Activated naive CD4-positive, alpha-beta T cell treated with Interleukin-2 at 50 U/mL for 16 hours (primary cell): ENCODE measurements around the gene EPB41.

Source experiments
- DNase-seq: peaks from one replicate; pipeline ENCODE4 v3.0.0-alpha.2; 2020

EPB41 gene

DNA sequence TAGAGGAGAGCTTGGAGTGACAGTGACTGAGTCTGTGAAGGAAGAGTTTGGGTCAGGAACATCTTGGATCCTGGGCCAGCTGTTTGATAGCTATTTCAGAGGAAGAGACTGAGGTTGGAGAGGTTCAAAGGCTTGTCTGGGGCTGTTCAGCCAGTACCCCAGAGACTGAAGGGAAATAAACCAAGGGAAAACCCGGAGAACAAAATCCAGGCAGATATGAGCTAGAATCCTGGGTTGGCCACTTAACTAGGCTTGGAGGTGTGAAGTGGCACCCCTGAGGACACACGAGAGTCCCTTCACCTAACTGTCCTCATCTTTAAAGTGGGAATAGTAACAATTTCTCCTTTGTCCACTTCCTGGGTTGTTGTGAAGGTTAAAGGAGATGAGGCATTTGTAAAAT is 23.1 kb upstream of the EPB41 start:
- no peak for DNase-seq

DNA sequence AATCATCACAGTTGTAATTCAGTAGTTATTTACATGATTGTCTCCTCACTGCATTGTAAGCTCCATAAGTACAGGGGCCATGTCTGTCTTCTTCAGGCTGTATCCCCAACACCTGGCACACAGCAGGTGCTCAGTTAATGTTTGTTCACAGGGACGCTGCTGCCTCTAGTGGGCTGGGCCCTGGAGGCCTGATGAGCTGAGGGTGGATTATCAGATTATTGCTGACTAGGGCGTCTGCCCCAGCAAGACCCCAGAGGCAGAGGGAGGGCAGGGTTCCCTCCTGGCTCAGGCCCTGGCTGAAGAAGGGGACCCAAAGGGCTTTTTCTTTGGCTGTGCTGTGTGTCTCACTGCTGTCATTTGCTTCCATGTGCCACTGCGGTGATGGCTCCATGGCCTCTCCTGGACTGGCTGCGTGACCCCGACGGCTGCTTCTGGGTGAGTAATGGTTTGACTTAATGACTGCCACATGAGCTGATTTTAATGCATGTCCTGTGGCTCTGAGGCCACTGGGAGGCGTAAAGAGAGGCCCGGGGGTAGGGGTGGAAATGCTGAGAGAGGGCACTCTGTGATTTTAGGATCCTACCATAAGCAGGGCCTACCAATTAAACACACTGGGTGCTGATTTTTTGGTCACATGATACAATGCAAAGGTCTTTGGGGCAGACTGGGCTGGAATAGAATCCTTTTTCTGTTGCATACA is 20.8 kb upstream of the EPB41 start:
- peak; percentile 21 for DNase-seq

DNA sequence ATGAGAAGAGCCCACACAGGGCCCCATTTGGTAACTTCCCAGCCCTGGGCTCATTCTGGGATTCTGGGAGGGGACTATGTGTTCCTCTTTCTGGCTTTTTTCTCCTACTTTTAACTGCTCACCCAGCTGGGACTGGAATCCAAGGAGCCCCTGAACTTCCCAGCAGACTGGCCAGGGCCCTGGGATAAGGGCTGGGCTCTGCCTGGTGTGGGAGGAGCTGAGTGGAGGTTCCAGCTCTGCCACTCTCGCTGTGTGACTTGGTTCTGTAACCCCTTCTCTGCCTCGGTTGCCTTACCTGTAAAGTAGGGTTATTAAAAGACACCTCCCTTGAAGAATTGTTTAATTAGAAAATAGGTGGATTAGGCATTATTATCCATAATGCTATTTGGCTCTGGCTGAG is 19.6 kb upstream of the EPB41 start:
- no peak for DNase-seq

DNA sequence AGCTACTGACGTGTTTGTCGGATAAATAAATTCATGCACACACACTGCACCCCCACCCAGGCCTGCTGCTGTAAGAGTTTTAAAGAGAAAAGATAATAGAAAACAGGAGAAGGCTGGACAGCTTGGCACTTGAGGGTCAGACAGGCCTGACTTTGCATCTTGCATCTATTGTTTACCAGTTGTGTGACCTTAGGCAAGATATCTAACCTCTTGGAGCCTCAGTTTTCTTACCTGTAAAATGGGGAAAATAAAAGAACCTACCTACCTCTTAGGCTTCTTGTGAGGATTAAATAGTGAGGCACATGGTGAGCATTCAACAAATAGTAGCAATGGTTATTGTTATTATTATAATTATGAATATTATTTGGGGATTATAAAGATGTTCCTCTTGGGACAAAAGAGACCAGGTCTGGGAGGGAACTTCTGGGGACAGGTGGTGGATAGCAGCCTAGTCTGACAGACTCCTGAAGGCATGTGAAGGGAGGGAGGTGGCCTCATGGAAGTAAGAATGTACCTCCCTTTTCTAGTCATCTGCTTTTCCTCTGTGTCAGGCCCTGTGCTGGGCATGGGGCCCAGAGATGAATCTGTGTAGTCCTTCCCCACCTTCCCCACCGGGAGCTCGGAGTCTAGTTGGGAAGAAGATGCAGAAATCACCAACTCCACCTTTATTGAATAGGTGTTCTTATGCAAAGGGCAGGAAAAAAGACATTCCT is 18.3 kb upstream of the EPB41 start:
- no peak for DNase-seq

DNA sequence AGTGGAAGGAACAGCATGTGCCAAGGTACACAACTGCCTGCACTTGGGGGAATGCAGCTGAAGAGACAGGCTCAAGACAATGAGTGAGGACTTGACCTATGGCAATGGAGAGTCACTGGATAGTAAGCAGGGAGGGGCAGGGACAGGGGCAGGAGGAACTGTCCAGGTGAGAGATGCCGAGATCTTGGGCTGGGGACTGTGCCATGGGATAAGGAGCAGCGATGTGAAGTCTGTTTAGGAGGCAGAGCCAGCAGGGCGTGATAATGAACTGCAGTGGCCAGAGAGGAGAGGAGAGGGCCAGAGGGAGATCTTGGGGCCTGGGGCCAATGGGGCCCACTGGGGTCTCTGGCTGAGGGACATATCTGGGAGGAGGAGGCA is 17.8 kb upstream of the EPB41 start:
- DNase-seq = no peak

DNA sequence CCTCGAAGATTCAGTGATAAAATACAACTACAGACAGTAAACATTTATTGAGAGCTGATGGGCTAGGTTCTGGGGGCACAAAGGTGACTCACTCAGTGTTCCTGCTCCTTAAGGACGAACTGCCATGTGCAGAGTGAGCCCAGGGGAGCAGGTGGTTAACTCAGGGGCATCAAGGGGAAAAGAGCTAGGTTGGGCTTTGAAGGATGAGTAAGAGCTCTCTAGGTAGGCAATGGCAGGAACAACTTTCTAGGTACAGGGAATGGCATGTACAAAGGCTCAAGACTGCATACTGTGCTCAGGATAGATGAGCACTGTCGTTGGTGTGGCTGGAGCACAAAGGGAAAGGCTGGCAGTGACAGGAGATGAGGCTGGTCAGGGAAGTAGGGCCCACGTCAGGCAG is 16.6 kb upstream of the EPB41 start:
- DNase-seq = no peak

DNA sequence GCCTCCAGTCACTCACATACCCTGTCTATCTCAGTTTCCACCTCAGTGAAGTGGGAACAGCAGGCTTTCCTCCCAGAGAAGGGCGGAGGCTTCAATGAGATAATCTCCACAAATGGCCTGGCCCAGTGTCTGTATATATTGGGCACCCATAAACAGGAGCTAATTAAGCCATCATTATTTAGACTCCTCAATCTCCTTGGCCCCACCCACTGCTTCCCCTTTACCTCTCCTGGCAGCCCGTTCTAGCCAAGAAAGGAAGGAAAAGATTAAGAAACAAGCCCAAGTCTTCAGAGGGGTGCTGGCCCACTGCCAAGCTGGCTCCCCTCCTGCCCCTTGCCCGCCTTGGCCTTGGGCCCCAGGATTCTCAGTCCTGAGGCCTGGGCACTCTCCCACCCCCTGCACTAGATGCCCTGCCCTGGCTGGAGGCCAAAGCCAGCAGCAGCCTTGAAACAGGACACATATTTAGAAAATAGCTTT is 15.9 kb upstream of the EPB41 start:
- no peak for DNase-seq

DNA sequence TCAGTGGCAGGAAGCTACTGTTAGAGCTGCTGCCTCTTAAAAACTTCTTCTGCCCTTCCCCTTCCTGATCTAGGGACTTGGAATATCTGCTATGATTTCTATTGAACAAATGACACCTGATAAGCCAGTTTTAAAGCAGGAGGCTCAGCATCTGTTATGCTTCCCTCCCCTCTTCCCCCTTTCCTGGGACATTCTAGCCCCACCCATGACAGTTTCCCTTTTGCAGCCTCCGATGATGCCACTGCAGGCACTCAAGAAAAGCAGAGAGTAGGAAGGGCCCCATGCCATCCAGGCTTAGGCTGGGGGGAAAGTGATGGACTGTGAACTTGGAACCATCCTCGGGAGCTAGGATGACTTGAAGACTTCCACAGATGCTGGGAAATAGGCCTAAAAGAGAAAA is 15.1 kb upstream of the EPB41 start:
- DNase-seq = no peak

DNA sequence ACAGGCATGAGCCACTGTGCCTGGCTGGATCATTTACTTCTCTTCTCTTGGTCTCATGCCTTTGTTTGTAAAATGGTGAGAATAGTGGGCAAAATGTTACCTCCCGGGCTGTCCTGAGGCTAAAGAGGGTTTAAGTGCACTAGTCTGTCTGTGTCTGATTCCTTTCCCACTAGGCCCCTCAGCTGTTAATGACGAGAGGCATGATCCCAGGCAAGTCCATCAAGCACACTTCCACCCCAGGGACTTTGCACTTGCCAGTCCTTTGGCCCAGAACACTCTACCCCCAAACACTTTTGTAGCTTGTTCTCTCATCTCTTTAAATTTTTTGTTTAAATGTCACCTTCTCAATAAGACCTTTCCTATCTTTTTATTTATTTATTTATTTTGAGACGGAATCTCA is 13.8 kb upstream of the EPB41 start:
- DNase-seq = no peak

DNA sequence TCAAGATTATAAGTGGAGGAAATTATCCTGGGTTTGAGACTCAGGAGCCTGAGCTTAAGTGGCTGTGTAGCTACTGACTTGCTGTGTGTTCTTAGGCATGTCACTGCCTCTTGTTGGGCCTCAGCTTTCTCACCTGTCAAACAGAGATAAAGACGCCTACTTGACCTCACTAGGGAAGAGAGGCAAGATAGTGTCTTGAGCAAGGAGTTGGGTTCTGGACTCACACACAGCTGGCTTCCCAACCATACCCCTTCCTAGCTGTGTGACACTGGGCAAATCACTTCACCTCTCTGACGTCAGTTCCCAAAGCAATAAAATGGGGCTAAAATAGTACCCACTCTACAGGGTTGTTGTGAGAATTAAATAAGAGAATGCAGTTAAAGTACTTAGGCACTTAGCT is 11.6 kb upstream of the EPB41 start:
- no peak for DNase-seq

DNA sequence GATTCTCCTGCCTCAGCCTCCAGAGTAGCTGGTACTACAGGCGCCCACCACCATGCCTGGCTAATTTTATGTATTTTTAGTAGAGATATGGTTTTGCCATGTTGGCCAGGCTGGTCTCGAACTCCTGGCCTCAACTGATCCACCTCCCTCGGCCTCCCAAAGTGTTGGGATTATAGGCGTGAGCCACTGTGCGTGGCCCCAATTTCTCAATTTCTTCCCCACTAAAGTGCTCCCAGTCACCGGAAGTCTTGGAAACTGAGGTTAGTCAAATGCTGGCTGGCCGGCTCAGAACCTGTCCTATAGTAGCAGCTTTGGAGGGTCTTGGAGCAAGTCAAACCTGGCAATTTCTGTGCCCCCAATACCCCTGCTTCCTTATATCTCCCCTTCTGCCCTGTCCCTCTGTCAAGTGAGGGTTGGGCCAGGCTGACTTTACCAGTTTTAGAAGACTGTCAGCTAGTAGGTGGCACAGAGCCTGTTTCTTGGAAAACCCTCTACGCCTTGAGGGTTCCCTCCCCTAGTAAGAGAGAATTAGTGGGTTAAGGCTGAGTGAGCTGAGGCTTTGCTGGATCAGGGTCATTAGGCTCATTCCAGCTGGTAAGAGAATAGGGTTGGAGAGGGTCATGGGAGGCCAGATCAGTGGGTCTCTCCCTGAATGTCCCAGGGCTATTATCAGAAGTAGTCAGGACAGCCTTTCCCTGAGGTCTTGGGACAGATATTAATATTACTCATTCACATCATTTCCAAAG is 8.3 kb upstream of the EPB41 start:
- DNase-seq = no peak

DNA sequence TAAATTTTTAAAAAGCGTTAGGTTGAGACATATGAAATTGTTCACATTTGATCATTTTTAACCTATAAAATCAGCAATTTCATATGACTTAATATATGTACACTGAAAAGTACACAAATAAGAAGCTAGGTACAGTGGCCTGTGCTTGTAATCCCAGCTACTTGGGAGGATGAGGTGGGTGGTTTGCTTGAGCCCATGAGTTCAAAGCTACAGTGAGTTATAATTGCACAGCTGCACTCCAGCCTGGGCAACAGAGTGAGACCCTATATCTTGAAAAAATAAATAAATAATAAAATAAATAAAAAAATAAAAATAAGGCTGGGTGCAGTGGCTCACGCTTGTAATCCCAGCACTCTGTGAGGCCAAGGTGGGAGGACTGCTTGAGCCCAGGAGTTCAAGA is 5.2 kb upstream of the EPB41 start:
- DNase-seq = no peak

DNA sequence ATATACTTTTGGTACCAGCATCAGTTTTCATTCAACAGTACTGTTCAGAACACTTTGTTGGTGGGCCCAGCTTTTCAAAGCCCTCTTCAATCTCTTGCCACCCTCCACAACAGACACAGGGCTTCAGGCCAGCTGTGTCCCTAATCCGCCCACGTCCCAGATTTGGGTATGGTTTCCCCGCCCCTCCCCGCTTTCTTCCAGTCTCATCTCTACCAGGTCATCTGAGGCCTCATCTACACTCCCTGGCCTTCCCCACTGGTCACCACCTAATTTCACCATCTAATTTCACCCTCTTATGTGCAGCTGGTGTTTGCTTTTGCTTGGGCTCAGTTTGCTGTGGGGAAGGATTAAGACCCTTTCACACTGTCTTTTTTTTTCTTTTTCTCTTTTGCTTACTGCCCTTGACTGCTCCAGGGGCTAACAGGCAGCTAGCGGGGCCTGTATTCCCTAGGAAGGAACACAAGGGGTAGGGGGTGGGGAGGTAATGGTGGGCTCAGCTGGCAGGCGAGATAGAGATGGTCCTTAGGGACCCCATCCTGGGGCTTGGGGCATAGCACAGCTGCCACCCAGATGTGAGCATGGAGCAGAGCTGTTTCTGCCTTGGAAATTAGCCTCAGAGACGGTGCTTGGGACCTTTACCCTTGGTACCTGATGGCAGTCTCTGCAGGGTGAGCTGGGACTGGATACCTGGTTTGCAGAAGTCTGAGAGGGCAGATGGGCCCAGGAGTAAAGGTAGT is 3.8 kb upstream of the EPB41 start:
- DNase-seq = no peak

DNA sequence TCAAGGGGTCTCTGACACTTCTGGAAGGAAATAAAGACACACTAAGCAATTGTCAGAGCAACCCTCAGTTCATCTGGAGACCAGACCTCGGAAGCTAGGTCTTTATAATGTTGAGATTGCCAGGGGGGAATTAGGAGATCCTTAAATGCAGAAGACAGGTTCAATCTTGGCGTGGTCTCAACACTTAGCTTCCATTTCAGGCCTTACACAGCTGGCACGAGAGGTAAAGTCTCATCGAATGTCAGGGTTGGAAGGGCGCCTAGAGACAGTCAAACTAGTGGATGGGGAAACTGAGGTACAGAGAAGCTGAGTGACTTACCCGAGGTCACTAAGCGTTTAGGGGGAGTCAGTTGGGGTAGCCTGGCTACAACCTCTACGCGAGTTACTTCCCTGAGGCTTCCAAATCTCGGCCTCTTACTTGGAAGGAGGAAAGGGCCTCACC is 562 bp upstream of the EPB41 start:
- DNase-seq = no peak

DNA sequence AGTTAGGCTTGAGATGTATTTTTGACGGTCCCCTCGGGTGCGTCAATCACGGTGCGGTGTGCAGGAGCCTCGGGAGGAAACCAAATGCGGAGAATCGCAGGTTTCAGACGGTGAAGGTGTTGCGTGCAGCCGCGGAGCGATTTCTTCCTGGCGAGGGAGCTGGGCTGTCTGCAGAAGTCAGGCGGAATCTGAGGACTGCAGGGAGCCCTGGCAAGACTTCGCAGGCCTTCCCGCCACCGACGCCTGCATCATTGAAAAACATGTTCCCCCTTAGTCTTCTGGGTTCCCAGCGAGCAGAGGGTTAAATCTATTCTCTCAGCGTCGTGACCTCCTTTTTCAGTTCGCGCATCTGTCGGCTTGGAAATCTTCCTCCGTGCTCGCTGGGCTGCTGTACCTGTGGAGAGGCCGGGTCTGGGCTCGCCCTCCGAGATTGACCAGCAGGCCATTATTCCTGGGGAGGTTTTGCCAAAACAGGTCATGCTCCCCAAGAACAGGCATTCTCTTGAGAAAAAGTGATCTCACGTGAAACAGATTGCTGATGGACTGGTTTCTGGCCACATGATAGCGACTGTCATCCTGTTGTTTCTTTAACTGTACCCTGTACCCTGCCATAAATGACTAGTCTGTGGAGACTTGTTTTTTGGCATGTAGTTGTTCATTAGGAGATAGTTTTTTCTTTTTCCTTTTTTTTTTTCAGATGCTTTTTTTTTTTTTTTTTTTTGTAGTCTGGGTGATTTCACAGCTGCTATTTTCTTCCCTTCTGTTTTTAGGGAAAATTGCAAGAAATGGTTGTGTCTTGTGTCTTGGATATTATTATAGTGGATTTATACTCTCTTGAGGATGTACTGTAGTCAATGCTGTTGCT is 894 bp downstream of the EPB41 start:
- peak; percentile 58 for DNase-seq

DNA sequence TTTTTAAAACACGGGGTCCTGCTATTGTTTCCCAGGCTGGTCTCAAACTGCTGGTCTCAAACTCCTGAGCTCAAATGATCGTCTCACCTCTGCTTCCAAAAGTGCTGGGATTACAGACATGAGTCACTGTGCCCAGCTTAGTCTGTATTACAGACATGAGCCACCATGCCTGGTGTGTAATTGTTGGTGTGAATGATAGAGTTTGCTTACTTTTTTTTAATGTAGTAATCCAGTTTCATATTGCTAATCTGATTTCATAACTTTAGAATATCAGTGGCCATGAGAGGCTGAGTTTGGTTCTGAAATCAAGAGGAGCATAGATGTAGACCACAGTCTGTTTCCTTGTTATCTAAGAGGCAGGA is 3.4 kb downstream of the EPB41 start:
- peak; percentile 22 for DNase-seq

DNA sequence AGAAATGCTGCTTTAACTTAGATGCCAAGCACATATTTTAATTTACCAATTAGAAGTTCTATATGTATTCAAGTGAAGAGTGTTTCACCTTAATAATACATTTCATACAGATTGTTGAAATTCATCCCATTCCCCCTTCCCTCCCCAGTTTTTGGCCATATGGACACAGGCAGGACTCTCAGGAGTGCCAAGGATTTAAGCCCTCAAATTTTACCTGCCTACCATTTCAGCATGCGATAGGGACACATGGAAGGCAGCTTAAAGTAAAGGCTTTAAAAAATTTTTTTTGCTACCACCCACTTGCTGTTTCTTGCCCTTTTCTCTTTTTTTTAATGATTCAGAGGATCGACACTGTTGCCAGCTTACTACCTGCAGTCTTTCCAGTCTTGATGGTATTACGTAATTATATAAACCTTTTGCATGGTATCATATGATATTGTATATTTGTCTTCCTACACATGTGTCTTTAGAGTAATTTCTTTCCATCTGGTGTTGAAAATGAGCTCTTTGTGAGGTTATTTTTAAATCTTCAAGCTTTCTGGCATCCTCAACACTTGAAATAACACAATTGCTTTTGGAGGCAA is 7.0 kb downstream of the EPB41 start:
- DNase-seq = no peak

DNA sequence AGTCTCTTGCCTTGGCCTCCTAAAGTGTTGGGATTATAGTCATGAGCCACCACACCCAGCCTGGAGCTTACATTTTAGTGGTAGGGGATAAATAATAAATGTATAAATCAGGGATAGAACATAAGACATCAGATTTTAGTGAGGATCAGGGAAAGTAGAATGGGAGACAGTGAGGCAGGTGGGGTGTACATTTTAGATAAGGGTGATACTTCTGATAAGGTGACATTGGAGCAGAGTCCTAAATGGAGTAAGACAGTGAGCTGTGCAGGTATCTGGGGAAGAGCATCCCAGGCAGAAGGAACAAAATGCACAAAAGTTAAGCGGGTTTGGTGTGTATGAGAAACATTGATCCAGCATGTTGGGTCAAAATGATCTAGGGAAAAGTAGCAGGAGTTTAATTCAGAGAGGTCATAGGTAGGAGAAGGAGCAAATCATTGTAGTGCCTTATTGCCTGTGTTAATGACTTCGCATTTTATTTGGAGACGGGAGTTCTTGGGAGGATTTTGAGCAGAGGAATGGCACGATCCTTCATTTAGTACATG is 11.1 kb downstream of the EPB41 start:
- DNase-seq = no peak

DNA sequence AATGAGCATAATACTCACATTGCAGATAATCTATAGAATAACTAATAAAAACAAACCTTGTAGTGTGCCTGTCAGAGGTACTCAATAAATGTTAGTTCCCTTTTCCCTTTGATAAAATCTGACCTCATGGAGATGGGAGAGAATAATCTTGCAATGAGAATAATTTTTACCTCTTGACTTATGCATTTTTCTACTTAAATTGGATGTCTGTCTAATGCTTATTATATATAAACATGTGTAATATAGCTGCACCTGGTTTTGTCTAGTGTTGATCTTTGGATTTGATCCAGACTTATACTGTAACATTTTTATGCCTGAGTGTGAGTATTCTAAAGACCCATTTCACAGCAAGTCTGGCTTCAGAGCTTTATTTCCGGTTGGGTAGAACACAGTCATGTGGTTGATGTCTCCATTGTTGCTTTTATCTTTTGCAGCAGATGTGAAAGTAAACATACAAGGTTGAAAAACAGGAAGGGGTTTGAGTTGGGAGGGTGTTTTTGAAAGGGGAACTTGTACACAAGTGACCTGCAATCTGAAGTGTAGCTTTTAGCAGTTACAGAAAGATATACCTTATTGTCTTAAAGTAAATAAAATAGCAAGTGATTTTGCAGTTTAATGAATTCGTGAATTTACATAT is 12.4 kb downstream of the EPB41 start:
- DNase-seq = peak; percentile 12

DNA sequence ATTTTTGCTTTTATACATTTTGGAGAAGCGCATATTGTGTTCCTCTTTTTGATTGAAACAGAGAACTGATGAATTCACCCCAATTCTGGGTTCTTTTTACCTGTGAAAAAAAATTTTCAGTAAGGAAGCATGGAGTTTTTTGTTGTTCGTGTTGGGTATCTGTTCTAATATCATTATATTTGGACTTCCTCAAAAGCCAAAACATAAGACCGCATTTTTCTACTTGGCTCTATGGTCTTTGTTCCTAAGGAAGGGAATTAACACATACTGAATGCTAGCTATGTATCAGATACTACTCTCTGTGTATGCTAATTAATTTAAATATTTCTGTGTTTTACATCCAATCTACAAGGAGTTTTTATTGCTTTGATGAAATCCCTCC is 12.9 kb downstream of the EPB41 start:
- DNase-seq = no peak

DNA sequence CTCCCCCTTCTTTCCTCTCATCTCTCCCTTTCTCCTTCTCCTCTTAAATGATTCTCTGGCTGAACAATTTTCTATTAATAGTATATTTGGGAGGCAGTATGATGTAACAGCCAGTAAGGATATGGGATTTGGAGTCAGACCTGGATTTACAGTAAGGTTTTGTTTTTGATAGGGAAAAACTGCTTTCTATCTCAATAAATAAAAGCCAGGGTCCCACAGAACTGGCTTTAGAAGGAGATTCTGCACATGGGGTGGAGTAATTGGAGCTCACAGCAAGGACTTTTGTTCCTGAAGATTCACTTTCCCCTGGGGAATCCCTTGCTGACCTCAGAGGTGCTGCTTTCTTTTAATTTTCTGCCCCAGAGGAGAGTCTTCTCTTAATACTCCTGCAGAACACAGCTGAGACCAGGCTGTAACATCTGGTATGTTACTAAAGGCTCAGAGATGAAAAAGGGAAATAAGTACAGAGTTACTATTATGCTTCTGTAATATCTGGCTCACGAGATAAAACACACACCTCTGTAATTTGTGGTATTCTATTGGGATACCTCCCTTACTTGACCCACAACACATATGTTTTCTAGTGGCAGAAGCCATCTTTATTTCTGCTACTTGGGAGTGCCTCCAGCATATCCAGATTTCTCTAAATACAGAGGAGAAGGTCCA is 13.4 kb downstream of the EPB41 start:
- DNase-seq = no peak
